ENCODE results near the gene PRPSAP1. TPM values are rescaled to one million over a fixed set of nuclear protein-coding genes. Genes with fewer than 3 reads are reported as not detected.

PRPSAP1 gene
- total RNA-seq, 1 donor from 2014 or later: 42.0 TPM

GRCh38 chr17:76264755-76265623 lies 88.7 kb downstream of the PRPSAP1 start, which contains the start of gene UBALD2:
Gene UBALD2 (plus strand): TSS chr17:76265348. CDS start chr17:76265506, 158 bp downstream.
- ATAC-seq: peak; percentile 88

- ATAC-seq: no peak
Observed at GRCh38 chr17:76264425-76264754, 89.3 kb downstream of the PRPSAP1 start.

- no peak for ATAC-seq
Observed at GRCh38 chr17:76263896-76264295, 89.8 kb downstream of the PRPSAP1 start.

- ATAC-seq: peak; percentile 8
Observed at GRCh38 chr17:76262732-76263344, 90.9 kb downstream of the PRPSAP1 start.

- ATAC-seq: no peak
Observed at GRCh38 chr17:76261421-76262215, 92.1 kb downstream of the PRPSAP1 start.

GRCh38 chr17:76260669-76261068 lies 93.0 kb downstream of the PRPSAP1 start:
- ATAC-seq: no peak

GRCh38 chr17:76260220-76260619 lies 93.5 kb downstream of the PRPSAP1 start:
- no peak for ATAC-seq

Other genes starting within 250 kb of the PRPSAP1 start
- not detected for gene FOXJ1, start 212.7 kb downstream of the PRPSAP1 start, total RNA-seq
- 0.32 TPM for gene RNF157, start 113.4 kb downstream of the PRPSAP1 start, total RNA-seq
- 86.9 TPM for gene UBALD2, start 88.6 kb downstream of the PRPSAP1 start, total RNA-seq
- 1.6 TPM for gene QRICH2, start 45.6 kb downstream of the PRPSAP1 start, total RNA-seq
- 13.1 TPM for gene SPHK1, start 30.7 kb upstream of the PRPSAP1 start, total RNA-seq
- gene UBE2O, start 99.2 kb upstream of the PRPSAP1 start, total RNA-seq: 17.2 TPM
- not detected for gene AANAT, start 113.7 kb upstream of the PRPSAP1 start, total RNA-seq
- gene RHBDF2, start 147.5 kb upstream of the PRPSAP1 start, total RNA-seq: 36.8 TPM
- 2.6 TPM for gene CYGB, start 183.8 kb upstream of the PRPSAP1 start, total RNA-seq
- 0.64 TPM for gene PRCD, start 186.1 kb upstream of the PRPSAP1 start, total RNA-seq
- 24.0 TPM for gene ST6GALNAC2, start 231.9 kb upstream of the PRPSAP1 start, total RNA-seq